Putamen (tissue), 1 donor: ENCODE results near the gene PTCD2.

ENCODE experiments used
- DNase-seq: peaks from one replicate; pipeline ENCODE4 v3.0.0-alpha.2; 2016; ENCODE audit warnings: low spot score

Gene PTCD2

GRCh38 chr5:72415616-72416325, 95.6 kb downstream of the PTCD2 start:
- no peak for DNase-seq

- DNase-seq, result no peak
Observed at GRCh38 chr5:72417333-72418062, 97.3 kb downstream of the PTCD2 start.
